Activated naive CD8-positive, alpha-beta T cell treated with anti-CD3 and anti-CD28 coated beads, Interleukin-2, amount 50 U/mL, for 16 hours (primary cell): Measurements from ENCODE around the gene TMSB10.
A peak's percentile ranks its signal among the peaks of the same experiment; 100 is the strongest.

Experiments
- DNase-seq: peaks from one replicate; pipeline ENCODE4 v3.0.0-alpha.2; 2020; ENCODE audit warnings: low read depth, low spot score

TMSB10 gene

GRCh38 chr2:84880395-84880644 lies 25.1 kb upstream of the TMSB10 start:
- no peak for DNase-seq

- peak; percentile 51 for DNase-seq
Observed at GRCh38 chr2:84880645-84881521, 24.6 kb upstream of the TMSB10 start, which contains the start of gene TRABD2A. TSS of gene TRABD2A (minus strand) at chr2:84881084. CDS start at chr2:84881039, 45 bp downstream.

GRCh38 chr2:84881581-84882413 lies 23.7 kb upstream of the TMSB10 start:
- peak; percentile 75 for DNase-seq

GRCh38 chr2:84882414-84882738 lies 23.1 kb upstream of the TMSB10 start:
- no peak for DNase-seq

GRCh38 chr2:84882775-84883550 lies 22.5 kb upstream of the TMSB10 start:
- DNase-seq = no peak

GRCh38 chr2:84884449-84884848 lies 21.0 kb upstream of the TMSB10 start:
- no peak for DNase-seq

GRCh38 chr2:84885111-84885510 lies 20.3 kb upstream of the TMSB10 start:
- DNase-seq = no peak

- DNase-seq = no peak
Observed at GRCh38 chr2:84886791-84887190, 18.7 kb upstream of the TMSB10 start.

- DNase-seq = no peak
Observed at GRCh38 chr2:84888401-84889276, 16.8 kb upstream of the TMSB10 start.

GRCh38 chr2:84889332-84889731 lies 16.1 kb upstream of the TMSB10 start:
- DNase-seq = no peak

- DNase-seq = no peak
Observed at GRCh38 chr2:84891355-84892010, 14.0 kb upstream of the TMSB10 start.

GRCh38 chr2:84894131-84894586 lies 11.3 kb upstream of the TMSB10 start:
- DNase-seq = no peak

GRCh38 chr2:84894758-84895520 lies 10.5 kb upstream of the TMSB10 start:
- DNase-seq = no peak

- DNase-seq = no peak
Observed at GRCh38 chr2:84896567-84896966, 8.9 kb upstream of the TMSB10 start.

- no peak for DNase-seq
Observed at GRCh38 chr2:84897773-84898172, 7.7 kb upstream of the TMSB10 start.

- no peak for DNase-seq
Observed at GRCh38 chr2:84899304-84900204, 5.9 kb upstream of the TMSB10 start.

- DNase-seq = no peak
Observed at GRCh38 chr2:84900971-84901370, 4.5 kb upstream of the TMSB10 start.

- no peak for DNase-seq
Observed at GRCh38 chr2:84901593-84902120, 3.8 kb upstream of the TMSB10 start.

GRCh38 chr2:84902526-84902925 lies 2.9 kb upstream of the TMSB10 start:
- DNase-seq = no peak
